ENCODE results near the gene POFUT2. TPM values are rescaled to one million over a fixed set of nuclear protein-coding genes. Genes with fewer than 3 reads are reported as not detected.
"Not testable (repeated sequence)": the region's sequence is repeated elsewhere in the genome, so short reads cannot be mapped to it uniquely, and the experiment has no call there.

POFUT2 gene
- total RNA-seq, 3 donors from 2014 or later = 26.4 to 38.0 (median 29.8) TPM

GRCh38 chr21:45310459-45310858 lies 22.8 kb upstream of the POFUT2 start:
- Histone ChIP-seq H3K4me1 (ENCODE audit: low read depth) (peaks cover 5% of the 10 kb centered on the region), H3K4me3 (no peak overlapping the region), H3K9me3 (no peaks in the 10 kb centered on the region), H3K36me3 (ENCODE audit: low read depth) (no peaks in the 10 kb centered on the region)
- ATAC-seq (no peak), DNase-seq (peak in 1 of 3 donors; percentile 17)
- TF ChIP-seq, protein P1, sequence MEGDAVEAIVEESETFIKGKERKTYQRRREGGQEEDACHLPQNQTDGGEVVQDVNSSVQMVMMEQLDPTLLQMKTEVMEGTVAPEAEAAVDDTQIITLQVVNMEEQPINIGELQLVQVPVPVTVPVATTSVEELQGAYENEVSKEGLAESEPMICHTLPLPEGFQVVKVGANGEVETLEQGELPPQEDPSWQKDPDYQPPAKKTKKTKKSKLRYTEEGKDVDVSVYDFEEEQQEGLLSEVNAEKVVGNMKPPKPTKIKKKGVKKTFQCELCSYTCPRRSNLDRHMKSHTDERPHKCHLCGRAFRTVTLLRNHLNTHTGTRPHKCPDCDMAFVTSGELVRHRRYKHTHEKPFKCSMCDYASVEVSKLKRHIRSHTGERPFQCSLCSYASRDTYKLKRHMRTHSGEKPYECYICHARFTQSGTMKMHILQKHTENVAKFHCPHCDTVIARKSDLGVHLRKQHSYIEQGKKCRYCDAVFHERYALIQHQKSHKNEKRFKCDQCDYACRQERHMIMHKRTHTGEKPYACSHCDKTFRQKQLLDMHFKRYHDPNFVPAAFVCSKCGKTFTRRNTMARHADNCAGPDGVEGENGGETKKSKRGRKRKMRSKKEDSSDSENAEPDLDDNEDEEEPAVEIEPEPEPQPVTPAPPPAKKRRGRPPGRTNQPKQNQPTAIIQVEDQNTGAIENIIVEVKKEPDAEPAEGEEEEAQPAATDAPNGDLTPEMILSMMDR (IDR thresholded peaks at IDR 0.05) = no peak
- intact Hi-C loops (cut with DNase I, micrococcal nuclease) = no loop called here

DNA sequence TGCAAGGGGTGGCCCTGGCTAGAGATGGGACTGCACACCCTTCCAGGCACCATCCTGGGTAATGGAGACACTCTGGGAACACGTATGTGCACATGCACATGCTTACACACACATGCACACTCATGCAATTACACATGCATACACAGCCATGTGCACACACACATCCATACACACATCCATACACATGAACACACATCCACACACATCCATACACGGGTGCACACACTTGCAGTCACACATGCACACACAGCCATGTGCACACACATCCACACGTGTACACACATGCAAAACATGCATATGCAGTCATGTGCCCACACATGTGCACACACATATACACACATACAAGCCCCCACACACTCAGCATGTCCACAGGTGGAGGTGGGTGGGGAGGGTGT lies 22.3 kb upstream of the POFUT2 start:
- TF ChIP-seq, protein P1 (IDR thresholded peaks at IDR 0.05) = no peak
- Histone ChIP-seq H3K4me3 (no peak overlapping the region), H3K4me1 (ENCODE audit: low read depth) (peaks cover 5% of the 10 kb centered on the region), H3K36me3 (ENCODE audit: low read depth) (no peaks in the 10 kb centered on the region), H3K9me3 (no peaks in the 10 kb centered on the region)
- intact Hi-C loops (cut with DNase I, micrococcal nuclease) = no loop called here
- DNase-seq (peak in 2 of 3 donors; percentile 1 to 3), ATAC-seq (no peak)

- Histone ChIP-seq H3K4me3 (no peak overlapping the region), H3K9me3 (no peaks in the 10 kb centered on the region), H3K4me1 (ENCODE audit: low read depth) (peaks cover 5% of the 10 kb centered on the region), H3K36me3 (ENCODE audit: low read depth) (no peaks in the 10 kb centered on the region)
- TF ChIP-seq, protein P1 (IDR thresholded peaks at IDR 0.05) = peak; percentile 42
- peak; percentile 64 to 71 (median 69) for DNase-seq
- peak; percentile 71 for ATAC-seq
- intact Hi-C loops (cut with DNase I, micrococcal nuclease) = no loop called here
Observed at GRCh38 chr21:45309069-45309986, 21.6 kb upstream of the POFUT2 start.

DNA sequence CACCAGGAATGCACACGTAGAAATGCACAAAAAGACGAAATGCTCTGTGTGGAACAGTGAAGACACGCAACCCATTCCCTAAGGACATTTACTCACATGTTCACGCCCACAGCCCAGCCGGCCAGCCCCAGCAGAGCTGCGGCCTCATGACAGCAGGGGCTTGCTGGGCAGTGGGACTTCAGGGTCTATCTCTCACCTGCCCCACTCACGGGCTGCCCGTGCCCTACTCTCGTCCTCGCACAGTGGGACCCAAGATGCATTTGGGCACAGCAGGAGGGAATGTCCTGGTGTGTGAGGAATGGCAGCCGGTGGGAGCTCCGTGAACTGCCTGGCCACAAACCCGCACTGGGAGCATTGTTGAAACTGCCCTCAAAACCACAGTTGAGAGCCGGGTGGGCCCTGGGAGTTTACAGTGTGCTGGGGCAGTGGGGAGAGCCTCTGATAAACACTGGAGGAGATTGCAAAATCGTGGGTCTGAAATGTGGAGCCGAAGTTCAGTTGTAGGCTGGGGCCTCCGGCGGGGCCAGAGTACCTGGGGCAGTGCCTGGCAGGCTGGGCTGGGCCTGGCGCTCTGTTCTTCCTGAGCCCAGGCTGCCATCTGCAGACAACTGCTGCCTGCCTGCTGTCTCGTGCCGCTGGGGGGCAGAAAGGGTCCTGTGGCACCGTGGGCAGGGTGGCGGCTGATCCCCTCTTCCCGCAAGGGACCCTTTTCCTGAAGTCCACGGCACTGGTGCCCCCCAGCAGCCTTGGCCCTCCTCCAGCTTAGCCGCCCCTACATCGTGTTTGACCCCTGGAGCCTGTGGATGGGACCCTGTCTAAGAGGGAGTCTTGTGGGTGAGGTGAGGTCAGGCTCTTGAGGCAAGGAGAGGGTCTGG lies 20.7 kb upstream of the POFUT2 start:
- TF ChIP-seq, protein P1 (IDR thresholded peaks at IDR 0.05) = no peak
- no peaks in the 10 kb centered on the region for H3K9me3 ChIP-seq
- H3K36me3 ChIP-seq (ENCODE audit: low read depth) = no peaks in the 10 kb centered on the region
- DNase-seq (peak in 2 of 3 donors; percentile 19 to 49), ATAC-seq (peak; percentile 32)
- intact Hi-C loops (cut with DNase I, micrococcal nuclease) = no loop called here
- H3K4me3 ChIP-seq = no peak overlapping the region
- peaks cover 5% of the 10 kb centered on the region for H3K4me1 ChIP-seq (ENCODE audit: low read depth)

DNA sequence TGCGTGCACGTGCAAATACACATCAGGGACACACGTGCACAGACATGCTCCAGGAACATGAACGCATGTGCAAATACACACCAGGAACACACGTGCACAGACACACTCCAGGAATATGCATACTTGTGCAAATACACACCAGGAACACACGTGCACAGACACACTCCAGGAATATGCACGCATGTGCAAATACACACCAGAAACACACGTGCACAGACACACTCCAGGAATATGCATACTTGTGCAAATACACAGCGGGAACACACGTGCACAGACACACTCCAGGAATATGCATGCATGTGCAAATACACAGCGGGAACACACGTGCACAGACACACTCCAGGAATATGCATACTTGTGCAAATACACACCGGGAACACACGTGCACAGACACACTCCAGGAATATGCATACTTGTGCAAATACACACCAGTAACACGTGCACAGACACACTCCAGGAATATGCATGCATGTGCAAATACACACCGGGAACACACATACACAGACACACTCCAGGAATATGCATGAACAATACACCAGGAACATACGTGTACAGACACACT lies 20.0 kb upstream of the POFUT2 start:
- ATAC-seq; H3K4me3 ChIP-seq; H3K4me1 ChIP-seq (ENCODE audit: low read depth); H3K36me3 ChIP-seq (ENCODE audit: low read depth); intact Hi-C loops (cut with DNase I, micrococcal nuclease); H3K9me3 ChIP-seq: not testable (repeated sequence)
- peak in 1 of 3 donors; percentile 1 for DNase-seq
